SJCRH30 (cell line): ENCODE data around the gene OASL. TPM values are rescaled to one million over a fixed set of nuclear protein-coding genes. Genes with fewer than 3 reads are reported as not detected.
"Not testable (repeated sequence)": the region's sequence is repeated elsewhere in the genome, so short reads cannot be mapped to it uniquely, and the experiment has no call there.

Experiments used
- DNase-seq, 2 experiments: peaks; one replicate each; pipeline ENCODE4 v3.0.0-alpha.2; 2015 to 2020
- H3K27ac ChIP-seq: fragments of 250-450 bp; sonication (Bioruptor Pico); 2 replicates; pipeline ENCODE4 v1.5.1; 2020; ENCODE audit warnings: mild to moderate bottlenecking, moderate library complexity
- H3K27me3 ChIP-seq: fragments of 250-450 bp; sonication (Bioruptor Pico); 2 replicates; pipeline ENCODE4 v1.5.1; 2020; ENCODE audit warnings: mild to moderate bottlenecking, moderate library complexity
- H3K36me3 ChIP-seq: fragments of 250-450 bp; sonication (Bioruptor Pico); 2 replicates; pipeline ENCODE4 v1.5.1; 2020; ENCODE audit warnings: mild to moderate bottlenecking, moderate library complexity
- H3K4me1 ChIP-seq: fragments of 250-450 bp; sonication (Bioruptor Pico); 2 replicates; pipeline ENCODE4 v1.5.1; 2020; ENCODE audit warnings: mild to moderate bottlenecking, moderate library complexity
- H3K4me3 ChIP-seq: fragments of 250-450 bp; sonication (Bioruptor Pico); 2 replicates; pipeline ENCODE4 v1.5.1; 2020; ENCODE audit warnings: mild to moderate bottlenecking, moderate library complexity
- H3K9me3 ChIP-seq: fragments of 250-450 bp; sonication (Bioruptor Pico); replicated peaks from 2 replicates; pipeline ENCODE4 v1.5.1; 2020; ENCODE audit warnings: mild to moderate bottlenecking, moderate library complexity
- total RNA-seq: library from RNA; depleted of rRNA; stranded (reverse); fragments of >200 nt; shearing (Covaris generic); gene quantifications from 2 replicates; pipeline ENCODE4 v1.2.3, GENCODE V29; 2014; rRNA removed

Gene OASL, protein sequence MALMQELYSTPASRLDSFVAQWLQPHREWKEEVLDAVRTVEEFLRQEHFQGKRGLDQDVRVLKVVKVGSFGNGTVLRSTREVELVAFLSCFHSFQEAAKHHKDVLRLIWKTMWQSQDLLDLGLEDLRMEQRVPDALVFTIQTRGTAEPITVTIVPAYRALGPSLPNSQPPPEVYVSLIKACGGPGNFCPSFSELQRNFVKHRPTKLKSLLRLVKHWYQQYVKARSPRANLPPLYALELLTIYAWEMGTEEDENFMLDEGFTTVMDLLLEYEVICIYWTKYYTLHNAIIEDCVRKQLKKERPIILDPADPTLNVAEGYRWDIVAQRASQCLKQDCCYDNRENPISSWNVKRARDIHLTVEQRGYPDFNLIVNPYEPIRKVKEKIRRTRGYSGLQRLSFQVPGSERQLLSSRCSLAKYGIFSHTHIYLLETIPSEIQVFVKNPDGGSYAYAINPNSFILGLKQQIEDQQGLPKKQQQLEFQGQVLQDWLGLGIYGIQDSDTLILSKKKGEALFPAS
- total RNA-seq = not detected in 2 replicates

DNA sequence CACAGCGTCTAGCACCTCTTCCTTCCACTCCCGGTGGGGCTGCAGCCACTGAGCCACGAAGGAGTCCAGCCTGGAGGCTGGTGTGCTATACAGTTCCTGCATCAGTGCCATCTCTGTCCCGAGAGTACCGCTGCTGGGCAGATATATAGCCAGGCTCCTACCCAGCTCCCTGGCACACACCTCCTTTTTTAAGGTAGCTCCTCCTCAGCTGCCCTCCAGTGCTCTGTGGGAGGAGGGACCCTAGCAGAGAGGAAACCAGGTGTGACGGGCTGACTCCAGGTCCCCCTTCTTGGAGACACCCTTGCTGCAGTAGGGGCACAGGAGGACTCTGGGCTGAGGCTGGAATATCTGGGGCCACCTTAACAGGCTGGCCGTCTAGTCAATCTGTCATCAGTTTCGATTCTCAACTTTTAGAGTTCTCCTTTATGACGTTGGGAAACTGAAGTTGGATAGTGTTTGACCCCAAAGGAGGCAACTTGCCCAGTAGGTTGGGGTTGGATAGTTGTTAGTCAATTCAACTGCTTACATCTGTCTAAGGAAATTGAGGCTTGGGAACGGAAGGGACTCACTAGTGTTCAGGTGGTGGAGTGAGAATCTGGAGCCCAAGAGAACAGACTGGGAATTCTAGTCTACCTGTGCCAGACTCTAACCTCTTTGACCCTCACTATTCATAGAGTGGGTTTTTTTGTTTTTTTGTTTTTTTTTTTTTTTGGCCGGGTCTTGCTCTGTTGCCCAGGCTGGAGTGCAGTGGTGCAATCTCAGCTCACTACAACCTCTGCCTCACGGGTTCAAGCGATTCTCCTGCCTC lies at the start of gene OASL:
Gene OASL, minus strand, starts transcription at position 386 of the 808 bp plus-strand sequence. Its CDS starts 275 bp downstream, at position 111.
- no peak within 1 kb of the TSS for H3K4me3 ChIP-seq
- no peak within 1 kb of the TSS for H3K27ac ChIP-seq
- H3K9me3 ChIP-seq = no peaks in the 10 kb centered on the region
- H3K36me3 ChIP-seq = no peaks in the 10 kb centered on the region
- peaks cover 5% of the 10 kb centered on the region; the same call in 1 of the 2 replicates for H3K27me3 ChIP-seq
- DNase-seq = no peak
- H3K4me1 ChIP-seq = peaks cover 10% of the 10 kb centered on the region

DNA sequence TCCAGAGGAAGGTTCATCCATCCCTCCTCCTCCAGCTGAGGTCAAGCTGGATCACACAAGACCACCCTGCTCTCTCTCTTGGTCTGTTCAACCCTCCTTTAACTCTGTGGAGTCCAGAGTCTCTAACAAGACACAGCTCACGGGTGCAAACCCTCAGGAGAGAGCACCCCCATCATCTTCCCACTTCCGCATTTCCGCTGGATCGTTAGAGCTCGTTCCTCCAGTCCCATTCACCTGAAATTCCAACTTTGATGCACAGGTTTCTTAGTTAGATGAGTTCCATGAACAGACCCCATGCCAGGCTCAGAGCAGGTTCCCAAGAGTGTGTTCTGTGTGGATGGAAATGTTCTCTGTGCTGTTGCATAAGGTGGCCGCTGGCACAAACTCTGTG lies 49.1 kb upstream of the OASL start:
- Histone ChIP-seq H3K27me3 (no peaks in the 10 kb centered on the region), H3K36me3 (no peaks in the 10 kb centered on the region), H3K27ac (no peak overlapping the region), H3K9me3 (no peaks in the 10 kb centered on the region; the same call in 1 of the 2 replicates), H3K4me1 (peaks cover 14% of the 10 kb centered on the region), H3K4me3 (no peak overlapping the region)
- DNase-seq = no peak

DNA sequence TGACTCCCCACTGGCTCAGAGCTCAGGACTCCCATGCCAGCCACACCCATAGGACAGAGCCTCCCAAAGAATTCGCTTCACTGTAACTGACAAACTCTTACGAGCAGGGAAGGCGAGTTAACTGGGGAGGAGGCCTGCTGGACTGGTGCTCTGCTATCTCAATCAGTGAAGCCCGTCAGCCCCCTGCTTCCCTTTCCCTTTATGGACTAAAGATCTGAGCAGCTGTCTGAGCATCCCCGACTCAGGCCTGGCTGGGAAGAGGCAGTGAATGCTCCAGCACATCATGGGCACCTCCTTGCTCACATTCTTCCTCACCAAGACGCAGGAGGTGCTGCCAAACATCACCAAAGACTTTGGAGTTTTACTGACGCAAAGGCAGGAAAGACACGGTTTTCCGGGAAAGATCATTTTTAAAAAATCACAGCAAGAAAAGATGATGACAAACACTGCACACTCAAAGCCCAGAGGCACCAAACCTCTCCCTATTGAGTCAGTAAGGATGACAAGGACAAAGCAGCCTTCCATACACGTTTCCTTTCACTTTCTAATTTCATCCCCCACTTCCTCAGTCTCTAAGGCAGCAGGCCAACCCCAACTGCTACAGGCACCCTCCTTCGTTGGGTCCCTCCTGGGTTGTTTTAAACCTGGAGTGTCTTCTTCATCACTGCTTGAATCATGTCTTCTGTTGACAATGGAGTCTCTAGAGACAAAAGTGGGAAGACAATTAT lies 48.6 kb upstream of the OASL start:
- DNase-seq = no peak
- H3K27ac ChIP-seq = no peak overlapping the region

DNA sequence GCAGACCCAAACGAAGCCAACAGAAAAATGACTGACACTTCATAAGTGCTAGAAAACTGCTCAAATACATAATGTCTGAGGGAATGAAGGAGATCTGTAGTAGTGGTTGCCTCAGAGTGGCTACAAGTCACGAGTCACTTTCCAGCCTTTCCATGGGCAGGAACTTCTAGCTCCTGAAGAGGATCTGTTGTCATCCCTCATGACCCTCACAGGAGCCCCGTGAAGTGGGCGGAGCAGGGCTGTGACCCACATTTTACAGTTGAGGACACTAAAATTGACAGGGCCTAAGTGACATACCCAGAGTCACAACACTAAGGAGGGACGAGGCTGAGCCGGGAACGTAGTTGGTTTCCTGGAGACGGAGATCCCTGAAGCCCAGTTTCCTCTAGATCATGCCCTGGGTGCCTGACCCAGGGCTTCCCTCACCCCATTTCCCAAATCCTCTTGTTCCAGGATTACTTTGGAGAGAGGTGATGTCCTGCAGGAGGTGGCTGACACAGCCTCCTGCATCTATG lies 47.8 kb upstream of the OASL start:
- H3K4me3 ChIP-seq = no peak overlapping the region

More for the DNA sequence above, 48.6 kb upstream of the OASL start:
- peaks cover 14% of the 10 kb centered on the region for H3K4me1 ChIP-seq
- H3K27me3 ChIP-seq = no peaks in the 10 kb centered on the region
- H3K36me3 ChIP-seq = no peaks in the 10 kb centered on the region
- H3K4me3 ChIP-seq = no peak overlapping the region
- no peaks in the 10 kb centered on the region; the same call in 1 of the 2 replicates for H3K9me3 ChIP-seq

DNA sequence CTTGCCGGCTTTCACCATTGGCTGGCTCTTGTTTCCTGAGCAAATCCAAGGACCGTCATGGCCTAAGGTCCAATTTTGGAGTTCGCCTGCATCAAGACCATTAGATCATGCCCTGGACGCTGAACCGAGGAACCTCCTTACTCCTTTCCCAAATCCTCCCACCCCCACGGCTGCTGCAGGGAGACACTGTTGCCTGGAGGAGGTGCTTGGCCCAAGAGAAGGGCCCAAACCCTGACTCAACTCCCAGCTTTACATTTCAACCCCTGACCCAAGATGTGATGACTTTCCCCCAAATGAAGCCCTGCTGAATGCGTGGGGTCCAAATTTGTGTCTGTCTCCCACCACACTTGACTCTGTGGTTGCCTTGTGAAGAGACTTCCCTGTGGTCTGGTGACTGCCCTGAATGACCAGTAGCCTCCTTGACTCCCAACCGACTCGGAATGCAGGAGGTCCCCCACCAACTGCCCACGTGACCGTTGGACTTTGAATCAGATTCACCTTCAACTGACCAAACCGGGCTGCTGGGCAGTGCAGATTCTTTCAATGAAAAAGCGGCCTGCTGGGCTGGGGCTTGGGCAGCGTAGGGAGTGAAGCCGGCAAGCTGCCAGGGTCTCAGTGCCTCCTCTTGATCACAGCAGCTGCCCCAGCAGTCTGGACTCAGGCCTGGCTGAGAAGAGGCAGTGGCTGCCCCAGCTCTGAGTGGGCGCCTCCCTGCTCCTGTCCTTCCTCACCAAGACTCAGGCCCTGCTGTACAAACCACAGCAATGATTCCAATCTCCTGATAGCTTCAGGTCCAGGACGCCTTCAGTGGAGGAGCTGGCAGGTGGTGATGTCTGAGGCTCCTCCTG lies 46.7 kb upstream of the OASL start:
- H3K27ac ChIP-seq = no peak overlapping the region
- no peaks in the 10 kb centered on the region for H3K36me3 ChIP-seq
- H3K9me3 ChIP-seq = no peaks in the 10 kb centered on the region
- peaks cover 14% of the 10 kb centered on the region for H3K4me1 ChIP-seq
- H3K4me3 ChIP-seq = no peak overlapping the region
- no peaks in the 10 kb centered on the region for H3K27me3 ChIP-seq
- DNase-seq = no peak

More for the DNA sequence above, 47.8 kb upstream of the OASL start:
- no peaks in the 10 kb centered on the region for H3K27me3 ChIP-seq
- no peak for DNase-seq
- H3K4me1 ChIP-seq = peaks cover 14% of the 10 kb centered on the region
- no peak overlapping the region for H3K27ac ChIP-seq
- no peaks in the 10 kb centered on the region; the same call in 1 of the 2 replicates for H3K9me3 ChIP-seq
- no peaks in the 10 kb centered on the region for H3K36me3 ChIP-seq

DNA sequence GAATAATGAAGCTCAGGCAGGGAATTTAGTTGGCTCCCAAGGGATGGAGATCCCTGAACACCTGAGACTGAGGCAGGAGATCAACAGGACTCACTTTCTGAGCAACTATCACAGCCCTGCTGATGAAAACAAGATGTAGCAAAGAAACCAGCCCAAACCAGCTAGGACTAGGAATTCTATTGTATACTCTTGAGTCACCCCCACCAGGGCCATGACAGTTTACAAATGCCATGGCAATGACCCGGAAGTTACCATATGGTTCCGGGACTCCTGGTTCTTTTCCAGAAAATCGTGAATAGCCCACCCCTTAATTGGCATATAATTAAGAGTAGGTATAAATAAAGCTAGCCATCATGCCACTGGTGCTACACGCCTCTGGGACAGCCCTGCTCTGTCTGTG lies 46.0 kb upstream of the OASL start:
- no peaks in the 10 kb centered on the region for H3K27me3 ChIP-seq
- peaks cover 14% of the 10 kb centered on the region for H3K4me1 ChIP-seq
- no peak overlapping the region for H3K27ac ChIP-seq
- no peaks in the 10 kb centered on the region for H3K36me3 ChIP-seq
- no peak for DNase-seq
- no peak overlapping the region for H3K4me3 ChIP-seq
- no peaks in the 10 kb centered on the region for H3K9me3 ChIP-seq

DNA sequence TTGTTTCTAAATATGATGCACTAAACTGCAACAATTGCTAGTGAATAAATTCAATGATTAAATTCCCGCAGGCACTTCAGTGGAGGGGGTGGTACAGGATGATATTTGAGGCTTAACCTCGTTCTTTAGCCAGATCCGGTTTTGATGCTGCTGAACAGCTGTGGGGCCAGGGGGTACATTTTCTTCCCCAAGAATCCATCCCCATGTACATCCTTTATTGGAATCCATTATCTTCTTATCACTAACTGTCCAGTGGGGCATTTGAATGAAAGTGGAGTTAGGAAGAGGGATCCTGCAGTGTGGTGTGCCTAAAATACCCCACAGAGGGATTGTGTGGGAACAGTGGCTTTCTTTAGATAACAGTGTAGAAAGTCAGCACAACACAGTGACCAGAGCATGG lies 45.2 kb upstream of the OASL start:
- Histone ChIP-seq H3K27me3 (no peaks in the 10 kb centered on the region), H3K4me3 (no peak overlapping the region), H3K9me3 (no peaks in the 10 kb centered on the region), H3K36me3 (no peaks in the 10 kb centered on the region), H3K27ac (peak overlapping the region; percentile 34), H3K4me1 (peaks cover 14% of the 10 kb centered on the region)
- DNase-seq = peak; percentile 20 to 60

DNA sequence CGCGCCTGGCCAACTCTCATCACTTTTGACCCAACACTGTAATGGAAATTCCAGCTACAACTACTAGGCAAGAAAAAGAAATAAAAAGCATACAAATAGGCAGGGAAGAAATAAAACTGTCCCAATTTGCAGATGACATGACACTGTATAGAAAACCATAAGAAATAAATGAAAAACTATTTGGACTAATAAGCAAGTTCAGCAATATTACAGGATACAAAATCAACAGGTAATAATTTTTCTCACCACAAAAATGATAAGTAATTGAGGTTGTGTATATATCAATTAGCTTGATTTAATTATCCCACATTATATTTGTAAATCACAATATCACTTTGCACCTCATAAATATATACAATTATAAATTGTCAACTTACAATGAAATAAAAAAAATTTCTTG lies 41.9 kb upstream of the OASL start:
- peaks cover 14% of the 10 kb centered on the region for H3K4me1 ChIP-seq
- H3K36me3 ChIP-seq = no peaks in the 10 kb centered on the region
- no peak overlapping the region for H3K4me3 ChIP-seq

DNA sequence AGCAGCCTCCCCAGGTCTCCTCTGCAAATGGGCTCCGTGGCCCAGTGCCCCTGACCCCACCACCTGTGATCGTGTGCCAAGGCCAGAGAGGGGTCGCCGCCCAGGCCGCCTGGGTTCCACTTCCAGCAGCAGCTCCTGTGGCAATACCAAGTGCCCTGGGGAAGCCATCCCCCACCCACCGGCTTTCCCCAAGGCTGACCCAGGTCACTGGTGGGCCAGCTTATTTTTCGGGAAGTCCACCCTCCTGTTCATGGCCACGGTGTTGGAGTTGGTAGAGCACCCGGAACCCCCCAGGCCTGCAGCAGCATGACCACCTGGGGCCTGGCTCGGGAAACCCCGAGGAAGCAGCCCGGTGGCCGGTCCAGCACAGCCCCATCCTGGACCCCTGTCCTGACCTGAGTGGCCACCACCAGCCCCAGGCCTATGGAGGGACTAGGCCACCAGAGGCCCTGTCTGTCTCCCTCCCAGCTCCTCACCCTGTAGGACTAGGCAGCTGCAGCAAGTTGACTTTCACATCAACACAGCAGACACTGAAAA lies 40.8 kb upstream of the OASL start:
- H3K4me1 ChIP-seq = peaks cover 12% of the 10 kb centered on the region
- no peaks in the 10 kb centered on the region for H3K27me3 ChIP-seq
- no peak for DNase-seq
- no peaks in the 10 kb centered on the region for H3K36me3 ChIP-seq
- H3K27ac ChIP-seq = no peak overlapping the region
- no peaks in the 10 kb centered on the region; the same call in 1 of the 2 replicates for H3K9me3 ChIP-seq
- H3K4me3 ChIP-seq = no peak overlapping the region

More for the DNA sequence above, 41.9 kb upstream of the OASL start:
- Histone ChIP-seq H3K27ac (no peak overlapping the region), H3K9me3 (no peaks in the 10 kb centered on the region; the same call in 1 of the 2 replicates), H3K27me3 (no peaks in the 10 kb centered on the region)
- DNase-seq = no peak

DNA sequence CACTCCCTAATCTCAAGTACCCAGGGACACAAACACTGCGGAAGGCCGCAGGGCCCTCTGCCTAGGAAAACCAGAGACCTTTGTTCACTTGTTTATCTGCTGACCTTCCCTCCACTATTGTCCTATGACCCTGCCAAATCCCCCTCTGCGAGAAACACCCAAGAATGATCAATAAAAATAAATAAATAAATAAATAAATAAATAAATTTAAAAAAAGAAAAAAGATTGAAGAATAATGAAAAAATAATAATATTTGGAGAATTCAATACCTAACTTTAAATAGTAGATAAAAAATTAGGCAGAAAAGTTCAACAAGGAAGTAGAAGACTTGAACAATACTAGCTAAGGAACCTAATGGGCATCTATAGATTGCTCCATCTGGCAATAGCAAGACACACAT lies 38.4 kb upstream of the OASL start:
- not testable (repeated sequence) for DNase-seq, H3K27me3 ChIP-seq, H3K27ac ChIP-seq, H3K4me1 ChIP-seq, H3K9me3 ChIP-seq, H3K4me3 ChIP-seq, H3K36me3 ChIP-seq

DNA sequence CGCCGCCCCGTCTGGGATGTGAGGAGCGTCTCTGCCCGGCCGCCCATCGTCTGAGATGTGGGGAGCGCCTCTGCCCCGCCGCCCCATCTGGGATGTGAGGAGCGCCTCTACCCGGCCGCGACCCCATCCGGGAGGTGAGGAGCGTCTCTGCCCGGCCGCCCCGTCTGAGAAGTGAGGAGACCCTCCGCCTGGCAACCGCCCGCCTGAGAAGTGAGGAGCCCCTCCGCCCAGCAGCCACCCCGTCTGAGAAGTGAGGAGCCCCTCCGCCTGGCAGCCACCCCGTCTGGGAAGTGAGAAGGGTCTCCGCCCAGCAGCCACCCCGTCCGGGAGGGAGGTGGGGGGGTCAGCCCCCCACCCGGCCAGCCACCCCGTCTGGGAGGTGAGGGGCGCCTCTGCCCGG lies 36.9 kb upstream of the OASL start:
- not testable (repeated sequence) for DNase-seq, H3K4me3 ChIP-seq, H3K36me3 ChIP-seq, H3K27ac ChIP-seq, H3K27me3 ChIP-seq, H3K9me3 ChIP-seq, H3K4me1 ChIP-seq

DNA sequence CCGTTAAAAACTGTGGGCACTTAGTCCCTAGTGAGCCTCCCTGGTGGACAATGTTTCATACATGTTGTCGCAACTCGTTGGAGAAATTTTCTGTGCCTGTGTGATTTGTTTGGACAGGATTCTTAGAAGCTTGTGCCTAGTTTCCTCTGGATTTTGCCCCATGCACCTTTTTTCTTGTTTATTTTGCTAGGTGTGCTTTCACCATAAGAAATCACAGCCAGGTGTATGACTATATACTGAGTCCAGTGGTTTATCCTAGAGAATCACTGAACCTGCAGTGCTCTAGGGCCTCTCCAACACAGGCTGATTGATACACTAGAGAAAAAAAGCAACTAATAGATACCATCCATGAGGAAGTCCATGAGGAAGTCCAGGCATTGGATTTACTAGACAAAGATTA lies 33.1 kb upstream of the OASL start:
- no peak overlapping the region for H3K27ac ChIP-seq

DNA sequence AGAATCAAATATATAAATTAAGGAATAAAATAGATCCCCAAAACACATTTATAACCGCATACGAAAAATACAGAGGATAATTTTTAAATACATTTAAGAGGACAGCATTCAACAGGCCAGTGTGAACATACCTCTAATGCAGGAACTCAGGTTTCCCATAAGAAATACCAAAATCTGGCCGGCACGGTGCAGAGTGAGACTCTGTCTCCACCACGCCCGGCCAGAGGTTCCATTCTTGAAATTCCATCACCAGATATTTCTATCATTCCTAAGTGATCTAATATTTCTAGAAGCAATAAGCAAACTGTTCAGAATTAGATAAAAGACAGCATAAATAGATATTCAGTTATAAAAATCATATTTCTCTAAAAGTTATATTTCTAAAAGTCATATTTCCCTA lies 30.2 kb upstream of the OASL start:
- no peaks in the 10 kb centered on the region for H3K36me3 ChIP-seq
- DNase-seq = no peak
- no peak overlapping the region for H3K4me3 ChIP-seq
- H3K9me3 ChIP-seq = 0 out of 2 replicates have a peak, but pooled peaks cover 5% of the 10 kb centered on the region
- no peak overlapping the region for H3K27ac ChIP-seq
- no peaks in the 10 kb centered on the region for H3K27me3 ChIP-seq
- no peaks in the 10 kb centered on the region for H3K4me1 ChIP-seq

More for the DNA sequence above, 33.1 kb upstream of the OASL start:
- Histone ChIP-seq H3K4me1 (no peaks in the 10 kb centered on the region), H3K9me3 (0 out of 2 replicates have a peak, but pooled peaks cover 5% of the 10 kb centered on the region), H3K36me3 (no peaks in the 10 kb centered on the region), H3K4me3 (no peak overlapping the region), H3K27me3 (no peaks in the 10 kb centered on the region)
- DNase-seq = no peak
